GM12874 (cell line): Measurements from ENCODE around the gene PKD1L1.

Experiments
- TF ChIP-seq, protein P1 (sequence below): IDR thresholded peaks from 2 replicates; pipeline ENCODE4 v1.5.1; 2011; ENCODE audit warnings: low read depth, mild to moderate bottlenecking, control low read depth, low read length, moderate library complexity; ENCODE audit not compliant: insufficient read depth

Gene PKD1L1

DNA sequence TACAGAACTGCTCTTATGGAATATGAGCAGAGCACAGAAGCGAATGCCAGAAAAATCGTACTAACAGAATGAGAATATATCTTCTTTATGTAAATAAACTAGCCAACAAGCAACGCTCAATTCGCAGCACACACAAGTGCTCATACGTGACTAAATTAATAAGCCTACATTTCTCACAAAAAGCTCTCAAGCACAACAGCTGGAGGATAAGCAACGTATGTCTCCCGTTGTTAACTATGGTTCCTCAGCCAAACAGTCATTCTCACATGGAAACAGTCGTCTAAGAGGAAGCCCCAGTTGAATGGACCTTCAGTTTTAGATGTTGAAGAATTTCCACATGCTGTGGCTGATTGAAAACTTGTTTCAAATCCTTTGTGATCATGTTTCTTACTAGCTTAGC lies 110.4 kb downstream of the PKD1L1 start:
- TF ChIP-seq, protein P1, sequence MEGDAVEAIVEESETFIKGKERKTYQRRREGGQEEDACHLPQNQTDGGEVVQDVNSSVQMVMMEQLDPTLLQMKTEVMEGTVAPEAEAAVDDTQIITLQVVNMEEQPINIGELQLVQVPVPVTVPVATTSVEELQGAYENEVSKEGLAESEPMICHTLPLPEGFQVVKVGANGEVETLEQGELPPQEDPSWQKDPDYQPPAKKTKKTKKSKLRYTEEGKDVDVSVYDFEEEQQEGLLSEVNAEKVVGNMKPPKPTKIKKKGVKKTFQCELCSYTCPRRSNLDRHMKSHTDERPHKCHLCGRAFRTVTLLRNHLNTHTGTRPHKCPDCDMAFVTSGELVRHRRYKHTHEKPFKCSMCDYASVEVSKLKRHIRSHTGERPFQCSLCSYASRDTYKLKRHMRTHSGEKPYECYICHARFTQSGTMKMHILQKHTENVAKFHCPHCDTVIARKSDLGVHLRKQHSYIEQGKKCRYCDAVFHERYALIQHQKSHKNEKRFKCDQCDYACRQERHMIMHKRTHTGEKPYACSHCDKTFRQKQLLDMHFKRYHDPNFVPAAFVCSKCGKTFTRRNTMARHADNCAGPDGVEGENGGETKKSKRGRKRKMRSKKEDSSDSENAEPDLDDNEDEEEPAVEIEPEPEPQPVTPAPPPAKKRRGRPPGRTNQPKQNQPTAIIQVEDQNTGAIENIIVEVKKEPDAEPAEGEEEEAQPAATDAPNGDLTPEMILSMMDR, result no peak

DNA sequence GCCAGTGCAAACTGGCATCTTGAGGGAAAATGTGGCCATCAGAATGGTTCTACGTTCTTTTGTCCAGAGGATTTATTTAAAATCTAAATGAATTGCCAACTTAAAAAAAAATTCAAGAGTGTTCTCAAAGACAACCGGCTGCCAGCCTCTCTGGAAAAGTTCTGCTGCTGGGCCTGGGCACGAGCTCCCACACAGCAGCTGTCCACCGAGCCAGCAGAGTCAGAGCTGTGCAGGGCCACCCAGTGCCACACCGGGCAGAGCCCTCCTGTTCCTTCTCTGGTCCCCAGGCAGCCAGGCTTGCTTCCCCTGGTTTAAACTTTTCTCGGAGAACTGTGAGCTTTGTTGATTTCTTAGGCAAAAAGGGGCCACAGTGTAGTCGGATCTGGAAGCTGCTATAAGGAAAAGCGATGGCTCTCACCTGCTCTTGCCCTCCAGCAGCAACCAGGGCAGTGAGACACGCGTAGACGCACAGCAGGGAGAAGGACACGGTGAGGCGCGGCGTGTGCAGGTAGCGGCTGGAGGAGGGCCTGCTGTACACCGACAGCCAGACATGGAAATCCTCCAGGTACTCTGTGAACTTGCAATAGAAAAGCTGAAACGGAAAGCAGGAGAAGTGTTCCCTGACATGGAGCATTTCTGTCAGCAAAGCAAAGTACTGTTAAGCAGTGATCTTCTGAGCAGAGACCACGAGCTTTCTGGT lies 111.6 kb downstream of the PKD1L1 start:
- TF ChIP-seq, protein P1, result no peak

DNA sequence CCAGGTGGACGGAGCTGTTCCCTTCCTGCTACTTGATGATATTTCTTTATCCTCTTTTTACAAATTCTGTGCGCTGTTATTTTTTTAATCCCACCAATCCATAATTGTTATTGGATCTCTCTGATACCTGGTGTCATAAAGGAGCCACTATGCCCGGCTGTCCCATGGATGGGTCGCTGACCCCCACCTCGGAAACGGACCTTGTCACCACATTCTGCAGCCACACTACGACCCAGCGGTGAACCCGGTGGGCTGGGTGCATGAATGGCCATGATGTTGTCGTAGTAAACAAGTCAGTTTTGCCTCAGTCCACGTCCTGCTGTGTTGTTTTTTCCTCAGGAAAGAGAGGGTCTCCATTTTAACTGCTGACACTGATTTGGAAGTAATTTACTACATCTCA lies 112.2 kb downstream of the PKD1L1 start:
- TF ChIP-seq, protein P1, result no peak

DNA sequence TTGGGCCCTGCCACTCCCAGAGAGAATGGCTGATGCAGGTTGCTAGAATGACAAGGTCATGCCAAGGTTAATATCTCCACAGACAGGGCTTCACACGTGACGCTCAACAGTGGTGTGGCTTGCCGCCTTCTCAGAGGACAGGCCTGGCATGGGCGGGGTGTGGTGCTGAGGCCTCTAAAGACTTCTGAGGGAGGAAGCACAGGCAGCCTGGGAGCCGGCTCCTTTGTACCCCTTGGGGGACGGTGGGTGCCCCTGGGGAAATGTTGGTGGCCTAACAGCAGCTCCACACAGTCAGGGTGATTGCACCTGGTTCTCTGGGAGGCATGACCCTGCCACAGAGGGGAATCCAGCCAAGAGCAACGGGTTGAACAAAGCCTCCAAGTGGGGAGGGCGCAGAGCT lies 115.1 kb downstream of the PKD1L1 start:
- TF ChIP-seq, protein P1, result no peak

DNA sequence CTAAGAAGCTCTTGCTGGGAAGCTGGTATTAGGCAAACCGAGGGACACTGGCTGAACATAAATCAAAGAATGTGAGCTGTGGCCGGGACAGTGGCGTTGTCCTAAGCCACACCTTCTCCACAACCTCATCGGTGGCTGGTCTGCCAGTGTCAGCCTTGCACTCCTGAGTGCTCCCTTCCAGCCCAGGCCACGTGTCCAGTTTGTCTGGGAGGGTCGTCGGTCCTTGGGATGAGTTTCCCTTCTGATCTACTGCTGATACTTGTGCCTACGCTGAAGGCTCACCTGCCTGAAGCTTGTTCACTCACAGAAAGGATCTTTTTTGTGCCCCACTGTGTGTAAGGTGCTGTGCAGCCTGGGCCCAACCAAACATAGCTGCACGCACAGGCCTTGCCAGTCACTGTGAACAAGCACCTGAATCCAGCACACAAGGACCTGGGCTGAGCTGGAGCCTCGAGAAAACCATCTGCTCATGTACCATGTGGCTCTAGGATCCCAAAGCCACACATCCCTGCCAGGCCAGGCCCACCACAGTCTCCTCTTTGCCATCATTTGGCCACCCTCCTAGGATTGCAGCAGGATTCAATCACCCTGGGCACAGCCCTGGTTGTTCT lies 116.1 kb downstream of the PKD1L1 start:
- TF ChIP-seq, protein P1, result no peak

DNA sequence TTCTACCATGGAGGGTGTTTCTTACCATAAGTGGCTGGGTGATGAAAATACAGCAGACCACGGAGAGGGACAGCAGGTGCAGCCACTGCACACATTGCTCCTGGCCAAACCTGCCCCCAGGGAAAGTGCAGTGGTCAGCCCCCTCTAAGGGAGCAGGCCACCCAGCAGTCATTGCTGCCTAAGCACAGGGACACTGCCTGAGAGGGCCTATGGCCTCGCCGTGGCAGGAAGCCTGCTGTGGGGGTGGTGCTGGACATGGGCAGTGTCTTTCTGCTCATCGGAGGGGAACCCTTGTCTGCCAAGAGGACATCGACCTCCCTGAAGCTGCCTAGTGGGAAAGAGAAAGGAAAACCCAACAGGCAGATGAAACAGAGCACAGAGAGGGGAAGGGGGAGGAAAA lies 118.3 kb downstream of the PKD1L1 start:
- TF ChIP-seq, protein P1, result no peak

DNA sequence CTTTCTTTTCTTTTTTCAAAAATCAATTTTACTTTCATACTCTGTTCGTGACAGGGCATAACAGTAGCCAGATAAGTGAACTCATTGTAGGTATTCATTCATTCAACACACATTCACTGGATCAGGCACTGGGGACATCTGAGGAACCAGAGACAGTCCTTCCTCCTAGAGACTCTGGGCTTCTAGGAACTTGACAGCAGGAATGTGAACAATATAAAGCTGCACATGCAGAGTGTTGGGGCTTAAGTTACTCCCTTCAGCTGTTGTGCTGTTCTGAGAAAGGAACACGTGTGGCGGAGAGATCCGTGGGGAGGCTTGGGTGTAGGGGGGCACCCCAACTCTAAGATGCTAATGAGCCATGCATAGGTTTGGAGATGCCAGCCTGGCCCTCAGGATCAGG lies 120.4 kb downstream of the PKD1L1 start:
- TF ChIP-seq, protein P1, result no peak
